Measurements from ENCODE around the gene SLC5A11.

DNA sequence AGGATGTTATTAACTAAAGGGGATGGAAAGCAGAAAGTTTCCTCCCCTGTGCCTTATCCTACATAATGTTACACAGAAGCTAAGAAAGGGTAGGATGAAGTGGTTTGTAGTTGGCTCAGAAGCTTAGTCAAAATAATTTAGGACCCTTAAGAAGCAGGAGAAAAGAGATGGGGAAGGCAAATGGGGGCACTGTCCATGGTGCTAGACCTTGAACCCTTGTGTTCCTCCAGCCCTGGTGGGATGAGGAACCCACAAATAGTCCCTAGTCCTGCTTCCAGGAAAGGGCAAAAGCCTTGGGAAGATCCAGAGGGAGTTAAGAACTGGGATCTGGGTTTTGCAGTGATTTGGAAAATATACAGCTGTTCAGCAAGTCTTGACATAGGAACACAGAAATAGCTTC lies 54.5 kb downstream of the SLC5A11 start:
- TF ChIP-seq, protein P1, sequence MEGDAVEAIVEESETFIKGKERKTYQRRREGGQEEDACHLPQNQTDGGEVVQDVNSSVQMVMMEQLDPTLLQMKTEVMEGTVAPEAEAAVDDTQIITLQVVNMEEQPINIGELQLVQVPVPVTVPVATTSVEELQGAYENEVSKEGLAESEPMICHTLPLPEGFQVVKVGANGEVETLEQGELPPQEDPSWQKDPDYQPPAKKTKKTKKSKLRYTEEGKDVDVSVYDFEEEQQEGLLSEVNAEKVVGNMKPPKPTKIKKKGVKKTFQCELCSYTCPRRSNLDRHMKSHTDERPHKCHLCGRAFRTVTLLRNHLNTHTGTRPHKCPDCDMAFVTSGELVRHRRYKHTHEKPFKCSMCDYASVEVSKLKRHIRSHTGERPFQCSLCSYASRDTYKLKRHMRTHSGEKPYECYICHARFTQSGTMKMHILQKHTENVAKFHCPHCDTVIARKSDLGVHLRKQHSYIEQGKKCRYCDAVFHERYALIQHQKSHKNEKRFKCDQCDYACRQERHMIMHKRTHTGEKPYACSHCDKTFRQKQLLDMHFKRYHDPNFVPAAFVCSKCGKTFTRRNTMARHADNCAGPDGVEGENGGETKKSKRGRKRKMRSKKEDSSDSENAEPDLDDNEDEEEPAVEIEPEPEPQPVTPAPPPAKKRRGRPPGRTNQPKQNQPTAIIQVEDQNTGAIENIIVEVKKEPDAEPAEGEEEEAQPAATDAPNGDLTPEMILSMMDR (IDR thresholded peaks at IDR 0.05), result no peak
- TF ChIP-seq POLR2A (IDR thresholded peaks at IDR 0.05), result no peak

Measured in body of pancreas (tissue), 4 donors.